Activated CD8-positive, alpha-beta memory T cell treated with anti-CD3 and anti-CD28 coated beads, Interleukin-2, amount 50 U/mL, for 1 hour (primary cell): Measurements from ENCODE around the gene EIF3L.

Source experiments
- DNase-seq: peaks from one replicate; pipeline ENCODE4 v3.0.0-alpha.2; 2020; ENCODE audit errors: extremely low read depth

The EIF3L gene

GRCh38 chr22:37927637-37927936, 78.4 kb downstream of the EIF3L start:
- no peak for DNase-seq

- no peak for DNase-seq
Observed at GRCh38 chr22:37929390-37929789, 80.2 kb downstream of the EIF3L start.

- no peak for DNase-seq
Observed at GRCh38 chr22:37930270-37930951, 81.2 kb downstream of the EIF3L start.

- DNase-seq = no peak
Observed at GRCh38 chr22:37930952-37931440, 81.8 kb downstream of the EIF3L start.

GRCh38 chr22:37931893-37932389, 82.7 kb downstream of the EIF3L start:
- DNase-seq = no peak

- no peak for DNase-seq
Observed at GRCh38 chr22:37932401-37932800, 83.2 kb downstream of the EIF3L start.

GRCh38 chr22:37932821-37933578, 83.8 kb downstream of the EIF3L start:
- no peak for DNase-seq

GRCh38 chr22:37933711-37934376, 84.6 kb downstream of the EIF3L start:
- DNase-seq = peak; percentile 36
